Hepatocyte (in vitro differentiated cells): ENCODE results near the gene SYNE2.

ENCODE experiments used
- EZH2 ChIP-seq: fragments of 200-600 bp; sonication (generic); IDR thresholded peaks from 2 replicates; pipeline ENCODE4 v1.6.1; 2016; ENCODE audit warnings: antibody characterized with exemption, mild to moderate bottlenecking, borderline replicate concordance
- EZH2phosphoT487 ChIP-seq: fragments of 200-600 bp; sonication (generic); IDR thresholded peaks from one replicate; pipeline ENCODE4 v1.6.1; 2018; ENCODE audit warnings: antibody characterized with exemption, mild to moderate bottlenecking, low read depth, moderate library complexity; ENCODE audit not compliant: unreplicated experiment, severe bottlenecking
- TF ChIP-seq, protein P1 (sequence below): fragments of 200-600 bp; sonication (generic); IDR thresholded peaks from 2 replicates; pipeline ENCODE4 v1.5.1; 2016; ENCODE audit warnings: antibody characterized with exemption, mild to moderate bottlenecking; ENCODE audit not compliant: poor library complexity

DNA sequence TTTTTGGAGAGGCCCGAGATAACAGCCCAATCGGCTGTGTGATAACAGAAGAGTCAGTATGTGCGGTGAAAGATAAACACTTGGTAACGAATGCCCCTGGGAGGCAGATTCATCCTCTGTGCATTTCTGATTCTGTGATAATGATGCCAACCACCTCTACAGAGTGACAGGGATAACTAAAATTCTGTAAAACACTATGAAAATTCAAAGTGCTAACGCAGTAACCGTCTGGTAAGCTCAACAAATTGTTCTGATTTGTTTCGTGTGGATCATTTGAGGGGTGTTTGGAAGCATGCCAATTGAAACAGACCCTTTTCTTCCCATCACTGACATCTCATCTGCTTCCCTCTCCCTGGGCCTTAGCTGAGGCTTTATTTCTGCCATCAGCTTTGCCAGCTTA lies 365.0 kb downstream of the SYNE2 start:
- TF ChIP-seq, protein P1, sequence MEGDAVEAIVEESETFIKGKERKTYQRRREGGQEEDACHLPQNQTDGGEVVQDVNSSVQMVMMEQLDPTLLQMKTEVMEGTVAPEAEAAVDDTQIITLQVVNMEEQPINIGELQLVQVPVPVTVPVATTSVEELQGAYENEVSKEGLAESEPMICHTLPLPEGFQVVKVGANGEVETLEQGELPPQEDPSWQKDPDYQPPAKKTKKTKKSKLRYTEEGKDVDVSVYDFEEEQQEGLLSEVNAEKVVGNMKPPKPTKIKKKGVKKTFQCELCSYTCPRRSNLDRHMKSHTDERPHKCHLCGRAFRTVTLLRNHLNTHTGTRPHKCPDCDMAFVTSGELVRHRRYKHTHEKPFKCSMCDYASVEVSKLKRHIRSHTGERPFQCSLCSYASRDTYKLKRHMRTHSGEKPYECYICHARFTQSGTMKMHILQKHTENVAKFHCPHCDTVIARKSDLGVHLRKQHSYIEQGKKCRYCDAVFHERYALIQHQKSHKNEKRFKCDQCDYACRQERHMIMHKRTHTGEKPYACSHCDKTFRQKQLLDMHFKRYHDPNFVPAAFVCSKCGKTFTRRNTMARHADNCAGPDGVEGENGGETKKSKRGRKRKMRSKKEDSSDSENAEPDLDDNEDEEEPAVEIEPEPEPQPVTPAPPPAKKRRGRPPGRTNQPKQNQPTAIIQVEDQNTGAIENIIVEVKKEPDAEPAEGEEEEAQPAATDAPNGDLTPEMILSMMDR, result no peak
- TF ChIP-seq EZH2phosphoT487 (no peak), EZH2 (no peak)
